Measurements from ENCODE around the gene SLC2A1. TPM values are rescaled to one million over a fixed set of nuclear protein-coding genes. Genes with fewer than 3 reads are reported as not detected.

The SLC2A1 gene
- total and polyA plus RNA-seq, 7 donors = 1.1 to 3.8 (median 2.1) TPM

DNA sequence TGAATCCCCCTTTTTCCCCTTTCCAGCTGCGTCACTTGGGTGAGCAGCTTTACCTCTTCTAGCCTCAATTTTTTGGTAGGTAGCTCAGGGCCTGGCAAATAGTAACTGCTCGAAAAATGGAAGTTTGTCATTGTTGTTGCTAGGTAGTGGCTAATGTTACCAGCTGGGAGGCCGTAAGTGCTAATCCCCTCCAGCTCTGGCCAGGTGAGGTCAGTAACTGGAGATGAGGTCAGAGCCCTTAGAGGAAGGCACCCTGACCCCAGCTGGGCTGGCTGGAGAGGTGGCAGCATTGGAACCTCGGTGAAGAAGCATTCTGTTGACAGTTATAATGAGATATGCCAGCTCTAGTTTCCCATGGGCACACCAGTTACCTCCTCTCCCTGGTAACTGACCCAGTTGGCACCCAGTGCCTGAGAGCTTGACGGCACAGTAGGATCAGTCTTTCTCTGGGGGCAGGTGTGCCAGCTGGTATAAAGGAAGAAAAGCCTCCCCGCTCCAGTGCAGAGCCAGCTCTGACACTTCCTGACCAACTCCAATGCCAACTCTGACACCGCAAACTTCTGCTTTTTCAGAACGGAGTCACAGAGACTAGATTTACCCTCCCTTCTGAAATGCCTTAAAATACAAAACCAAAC, 35.0 kb upstream of the SLC2A1 start:
- no peak overlapping the region for H3K27ac ChIP-seq
- H3K4me1 ChIP-seq = peaks cover 7% of the 10 kb centered on the region
- TF ChIP-seq, protein P1, sequence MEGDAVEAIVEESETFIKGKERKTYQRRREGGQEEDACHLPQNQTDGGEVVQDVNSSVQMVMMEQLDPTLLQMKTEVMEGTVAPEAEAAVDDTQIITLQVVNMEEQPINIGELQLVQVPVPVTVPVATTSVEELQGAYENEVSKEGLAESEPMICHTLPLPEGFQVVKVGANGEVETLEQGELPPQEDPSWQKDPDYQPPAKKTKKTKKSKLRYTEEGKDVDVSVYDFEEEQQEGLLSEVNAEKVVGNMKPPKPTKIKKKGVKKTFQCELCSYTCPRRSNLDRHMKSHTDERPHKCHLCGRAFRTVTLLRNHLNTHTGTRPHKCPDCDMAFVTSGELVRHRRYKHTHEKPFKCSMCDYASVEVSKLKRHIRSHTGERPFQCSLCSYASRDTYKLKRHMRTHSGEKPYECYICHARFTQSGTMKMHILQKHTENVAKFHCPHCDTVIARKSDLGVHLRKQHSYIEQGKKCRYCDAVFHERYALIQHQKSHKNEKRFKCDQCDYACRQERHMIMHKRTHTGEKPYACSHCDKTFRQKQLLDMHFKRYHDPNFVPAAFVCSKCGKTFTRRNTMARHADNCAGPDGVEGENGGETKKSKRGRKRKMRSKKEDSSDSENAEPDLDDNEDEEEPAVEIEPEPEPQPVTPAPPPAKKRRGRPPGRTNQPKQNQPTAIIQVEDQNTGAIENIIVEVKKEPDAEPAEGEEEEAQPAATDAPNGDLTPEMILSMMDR (IDR thresholded peaks at IDR 0.05) = no peak
- intact Hi-C loops (cut with DNase I) = loop anchor here in 1 of 2 donors (1.0 kb wide), 1 partner anchor 56 kb away; no protein-coding TSS in a partner anchor
- peak; percentile 34 to 61 for DNase-seq
- H3K9me3 ChIP-seq = no peaks in the 10 kb centered on the region
- WGBS, 3 donors = 29 to 43% (median 39%) methylated on average over 8 of the region's 8 CpGs
- H3K36me3 ChIP-seq (ENCODE audit: insufficient read depth in 1 of 2, low read depth in 1 of 2) = no peaks in the 10 kb centered on the region
- no peak overlapping the region for H3K4me3 ChIP-seq
- H3K27me3 ChIP-seq (ENCODE audit: insufficient read depth in 3 of 3, low read length in 2 of 3) = no peaks in the 10 kb centered on the region
- ATAC-seq = peak; percentile 89 to 98 (median 96)

DNA sequence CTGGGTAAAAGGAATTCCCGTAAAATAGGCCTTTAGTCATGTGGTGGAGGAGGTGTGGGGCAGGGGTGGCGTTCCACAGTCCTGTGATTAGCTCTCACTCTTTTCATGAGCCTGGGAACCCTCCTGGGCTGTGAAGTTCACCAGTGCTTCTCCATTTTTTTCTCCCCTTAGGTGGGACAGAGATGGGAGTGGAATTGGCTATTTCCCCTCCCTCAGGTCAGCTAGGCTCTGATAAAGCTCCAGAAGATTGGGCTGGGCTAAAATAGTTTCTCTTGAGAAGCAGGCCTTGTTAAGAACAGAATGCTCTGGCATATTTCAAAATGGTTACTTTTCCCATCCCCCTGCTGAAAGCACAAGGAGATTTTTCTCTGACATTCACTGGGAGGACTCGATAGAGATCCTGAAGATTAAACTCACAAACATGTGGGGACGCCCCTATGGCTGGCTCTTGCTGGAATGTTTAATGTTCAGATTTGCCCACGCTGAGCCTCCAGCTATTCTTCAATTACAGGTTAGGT, 33.4 kb upstream of the SLC2A1 start:
- intact Hi-C loops (cut with DNase I) = no loop called here
- Histone ChIP-seq H3K36me3 (ENCODE audit: insufficient read depth in 1 of 2, low read depth in 1 of 2) (no peaks in the 10 kb centered on the region), H3K9me3 (no peaks in the 10 kb centered on the region), H3K27me3 (ENCODE audit: insufficient read depth in 3 of 3, low read length in 2 of 3) (no peaks in the 10 kb centered on the region), H3K27ac (no peak overlapping the region), H3K4me1 (peaks cover 7% of the 10 kb centered on the region), H3K4me3 (no peak overlapping the region)
- DNase-seq (no peak), ATAC-seq (no peak)
- WGBS, 3 donors = 83 to 88% (median 86%) methylated on average over 5 of the region's 5 CpGs
- TF ChIP-seq, protein P1 (IDR thresholded peaks at IDR 0.05) = no peak

DNA sequence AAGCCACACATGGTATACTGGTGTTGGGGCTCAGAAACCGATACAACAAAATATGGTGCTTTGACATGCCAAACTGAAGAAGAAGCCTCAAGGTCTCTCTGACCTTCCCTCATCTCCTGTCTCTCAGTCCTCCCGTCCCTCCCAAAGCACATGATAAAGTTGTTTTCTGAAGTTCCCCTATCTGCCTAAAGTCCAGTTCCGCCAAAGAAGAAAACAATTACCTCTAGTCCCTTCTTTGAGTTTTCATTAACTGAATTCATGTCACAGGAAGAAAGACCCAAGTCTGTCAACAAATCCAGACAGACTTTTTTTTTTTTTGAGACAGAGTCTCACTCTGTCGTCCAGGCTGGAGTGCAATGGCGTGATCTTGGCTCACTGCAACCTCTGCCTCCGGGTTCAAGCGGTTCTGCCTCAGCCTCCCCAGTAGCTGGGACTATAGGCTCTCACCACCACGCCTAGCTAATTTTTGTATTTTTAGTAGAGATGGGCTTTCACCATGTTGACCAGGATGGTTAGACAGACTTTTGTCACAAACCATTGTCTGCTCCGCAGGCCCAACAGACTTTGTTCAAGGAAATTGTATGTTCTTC, 32.2 kb upstream of the SLC2A1 start:
- TF ChIP-seq, protein P1 (IDR thresholded peaks at IDR 0.05) = no peak
- intact Hi-C loops (cut with DNase I) = no loop called here
- Histone ChIP-seq H3K4me1 (peaks cover 7% of the 10 kb centered on the region), H3K27ac (no peak overlapping the region), H3K4me3 (no peak overlapping the region), H3K27me3 (ENCODE audit: insufficient read depth in 3 of 3, low read length in 2 of 3) (no peaks in the 10 kb centered on the region), H3K9me3 (no peaks in the 10 kb centered on the region), H3K36me3 (ENCODE audit: insufficient read depth in 1 of 2, low read depth in 1 of 2) (no peaks in the 10 kb centered on the region)
- ATAC-seq (no peak), DNase-seq (no peak)
- WGBS, 3 donors = 78 to 83% (median 78%) methylated on average over 9 of the region's 9 CpGs

DNA sequence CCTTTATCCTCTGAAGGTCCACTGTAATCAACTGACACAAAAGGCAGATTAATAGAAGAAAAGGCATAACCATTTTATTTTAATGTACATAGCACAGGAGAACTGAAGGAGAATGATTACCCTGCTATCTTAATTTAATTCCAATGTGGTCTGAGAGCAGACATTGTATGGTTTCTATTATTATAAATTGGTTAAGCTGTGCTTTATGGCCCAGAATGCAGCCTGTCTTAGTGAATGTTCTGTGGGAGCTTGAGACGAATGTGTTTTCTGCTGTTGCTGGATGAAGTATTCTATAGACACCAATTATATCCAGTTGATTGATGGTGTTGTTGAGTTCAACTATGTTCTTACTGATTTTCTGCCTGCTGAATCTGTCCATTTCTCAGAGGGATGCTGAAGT, 25.0 kb upstream of the SLC2A1 start:
- TF ChIP-seq, protein P1 (IDR thresholded peaks at IDR 0.05) = no peak
- Histone ChIP-seq H3K27me3 (ENCODE audit: insufficient read depth in 3 of 3, low read length in 2 of 3) (peaks cover 0 to 18% (median 0%) of the 10 kb centered on the region in 3 donors), H3K27ac (no peak overlapping the region), H3K9me3 (no peaks in the 10 kb centered on the region), H3K36me3 (ENCODE audit: insufficient read depth in 1 of 2, low read depth in 1 of 2) (no peaks in the 10 kb centered on the region), H3K4me3 (no peak overlapping the region), H3K4me1 (no peaks in the 10 kb centered on the region)
- no peak for ATAC-seq
- intact Hi-C loops (cut with DNase I) = no loop called here
- 69 to 82% (median 74%) methylated on average over 1 of the region's 1 CpG for WGBS, 3 donors
- DNase-seq = no peak
